Measurements from ENCODE around the gene COL17A1. TPM values are rescaled to one million over a fixed set of nuclear protein-coding genes. Genes with fewer than 3 reads are reported as not detected.

The COL17A1 gene
- polyA plus RNA-seq, 1 donor (not counting 4 experiments of a cell fraction or from before 2014, with no cell fraction given) = 2,386 TPM

GRCh38 chr10:104061196-104061595, 24.5 kb downstream of the COL17A1 start:
- dilution Hi-C loops (cut with MboI; ENCODE audit: extremely low pct_ligation_motif_present, low sequenced_read_pairs) = no loop called here
- FAIRE-seq = no peak

DNA sequence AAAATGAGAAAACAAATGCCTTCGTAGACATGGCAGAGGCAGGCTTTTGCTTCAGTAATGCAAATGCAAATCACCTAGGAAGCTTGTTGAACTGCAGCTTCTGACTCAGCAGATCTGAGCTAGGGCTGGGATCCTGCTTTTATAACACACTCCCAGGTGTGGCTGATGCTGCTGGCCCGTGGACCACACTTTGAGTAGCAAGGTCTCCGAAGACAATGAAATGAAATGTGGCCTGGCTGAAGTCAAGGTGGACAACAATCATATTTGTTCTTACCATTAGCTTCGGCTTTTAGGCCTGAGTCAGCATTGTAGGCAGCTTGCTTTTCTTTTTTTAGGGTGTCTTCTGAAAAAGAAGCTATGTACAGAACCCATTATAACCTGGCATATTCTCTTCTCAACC, 26.3 kb downstream of the COL17A1 start:
- H4K20me1 ChIP-seq (ENCODE audit: control insufficient read depth, extremely low read depth, insufficient read depth, low read length) = peaks cover 7% of the 10 kb centered on the region
- dilution Hi-C loops (cut with MboI; ENCODE audit: extremely low pct_ligation_motif_present, low sequenced_read_pairs) = no loop called here
- H3K4me3 ChIP-seq (ENCODE audit: control insufficient read depth in 2 of 3, extremely low read depth in 1 of 3, insufficient read depth in 2 of 3, low read depth in 1 of 3, low read length in 3 of 3) = no peak overlapping the region
- no peak overlapping the region for H3K9ac ChIP-seq (ENCODE audit: control insufficient read depth, extremely low read depth, insufficient read depth, low read length)
- H2AFZ ChIP-seq (ENCODE audit: control insufficient read depth, low read length) = no peak overlapping the region
- FAIRE-seq (no peak), DNase-seq (ENCODE audit: low read depth, low spot score) (no peak)
- TF ChIP-seq EZH2 (IDR thresholded peaks at IDR 0.05; ENCODE audit: low read length) (no peak), CTCF (optimal IDR thresholded peaks at IDR 0.05 in 1 of 3, IDR thresholded peaks at IDR 0.05 in 1 of 3, conservative IDR thresholded peaks at IDR 0.05 in 1 of 3; ENCODE audit: extremely low read depth in 1 of 3, insufficient read depth in 2 of 3, low read length in 3 of 3) (no peak)
- peaks cover 59 to 85% of the 10 kb centered on the region in 2 experiments for H3K36me3 ChIP-seq (ENCODE audit: control insufficient read depth in 2 of 2, extremely low read depth in 1 of 2, insufficient read depth in 2 of 2, low read length in 2 of 2)
- H3K4me2 ChIP-seq (ENCODE audit: control insufficient read depth, extremely low read depth, insufficient read depth, low read depth, low read length) = no peak overlapping the region
- H3K27ac ChIP-seq (ENCODE audit: control insufficient read depth, insufficient read depth, low read length) = no peak overlapping the region
- H3K79me2 ChIP-seq (ENCODE audit: control insufficient read depth, insufficient read depth, low read length) = peaks cover 2% of the 10 kb centered on the region
- H3K27me3 ChIP-seq (ENCODE audit: control insufficient read depth, extremely low read depth, insufficient read depth, low read length) = no peaks in the 10 kb centered on the region
- peaks cover 27% of the 10 kb centered on the region for H3K4me1 ChIP-seq (ENCODE audit: control insufficient read depth, extremely low read depth, insufficient read depth, low read length)
- H3K9me1 ChIP-seq (ENCODE audit: control insufficient read depth, extremely low read depth, insufficient read depth, low read length) = no peaks in the 10 kb centered on the region
- H3K9me3 ChIP-seq (ENCODE audit: control insufficient read depth, low read depth, low read length) = no peaks in the 10 kb centered on the region

More at GRCh38 chr10:104061196-104061595, 24.5 kb downstream of the COL17A1 start:
- H3K9me3 ChIP-seq (ENCODE audit: control insufficient read depth, low read depth, low read length) = no peaks in the 10 kb centered on the region
- peaks cover 8% of the 10 kb centered on the region for H3K4me1 ChIP-seq (ENCODE audit: control insufficient read depth, extremely low read depth, insufficient read depth, low read length)
- no peak overlapping the region for H3K27ac ChIP-seq (ENCODE audit: control insufficient read depth, insufficient read depth, low read length)
- H3K9me1 ChIP-seq (ENCODE audit: control insufficient read depth, extremely low read depth, insufficient read depth, low read length) = no peaks in the 10 kb centered on the region
- TF ChIP-seq EZH2 (IDR thresholded peaks at IDR 0.05; ENCODE audit: low read length) (no peak), CTCF (optimal IDR thresholded peaks at IDR 0.05 in 1 of 3, IDR thresholded peaks at IDR 0.05 in 1 of 3, conservative IDR thresholded peaks at IDR 0.05 in 1 of 3; ENCODE audit: extremely low read depth in 1 of 3, insufficient read depth in 2 of 3, low read length in 3 of 3) (no peak)
- H3K79me2 ChIP-seq (ENCODE audit: control insufficient read depth, insufficient read depth, low read length) = peaks cover 3% of the 10 kb centered on the region
- peaks cover 9% of the 10 kb centered on the region for H4K20me1 ChIP-seq (ENCODE audit: control insufficient read depth, extremely low read depth, insufficient read depth, low read length)
- H3K4me2 ChIP-seq (ENCODE audit: control insufficient read depth, extremely low read depth, insufficient read depth, low read depth, low read length) = no peak overlapping the region
- no peaks in the 10 kb centered on the region for H3K27me3 ChIP-seq (ENCODE audit: control insufficient read depth, extremely low read depth, insufficient read depth, low read length)
- no peak for DNase-seq (ENCODE audit: low read depth, low spot score)
- peaks cover 61 to 86% of the 10 kb centered on the region in 2 experiments for H3K36me3 ChIP-seq (ENCODE audit: control insufficient read depth in 2 of 2, extremely low read depth in 1 of 2, insufficient read depth in 2 of 2, low read length in 2 of 2)
- H2AFZ ChIP-seq (ENCODE audit: control insufficient read depth, low read length) = no peak overlapping the region
- no peak overlapping the region for H3K9ac ChIP-seq (ENCODE audit: control insufficient read depth, extremely low read depth, insufficient read depth, low read length)
- H3K4me3 ChIP-seq (ENCODE audit: control insufficient read depth in 2 of 3, extremely low read depth in 1 of 3, insufficient read depth in 2 of 3, low read depth in 1 of 3, low read length in 3 of 3) = no peak overlapping the region
